Erythroblast (primary cell): Measurements from ENCODE around the gene NGFR.

Experiments used
- GATA1 ChIP-seq: IDR thresholded peaks from 2 replicates; pipeline ENCODE4 v1.6.1; 2011; ENCODE audit warnings: low read depth, mild to moderate bottlenecking, control low read depth, low read length, moderate library complexity
- POLR2A ChIP-seq: IDR thresholded peaks from 2 replicates; pipeline ENCODE4 v1.6.1; 2011; ENCODE audit warnings: mild to moderate bottlenecking, low read length

- TF ChIP-seq POLR2A (no peak), GATA1 (no peak)
Measured at GRCh38 chr17:49552070-49552751, 57.1 kb downstream of the NGFR start.
